Lung (tissue), 12 donors: ENCODE measurements around the gene PLA2G2C. TPM values are rescaled to one million over a fixed set of nuclear protein-coding genes. Genes with fewer than 3 reads are reported as not detected.
A peak's percentile ranks its signal among the peaks of the same experiment; 100 is the strongest.

ENCODE experiments used
- ATAC-seq: fragments of 200-7000 bp; cut with Tn5 transposase; one replicate; pipeline ENCODE4 v1.9.1; 2020; ENCODE audit warnings: moderate number of reproducible peaks; ENCODE audit not compliant: insufficient read depth, low FRiP score
- DNase-seq, 3 donors: peaks; one replicate each; pipeline ENCODE4 v3.0.0-alpha.2; 2013 to 2017
- H3K27ac ChIP-seq, 2 donors: one replicate each; pipeline ENCODE4 v1.5.1; 2013; ENCODE audit warnings: mild to moderate bottlenecking in 2 of 2, moderate library complexity in 2 of 2, control low read depth in 1 of 2, inconsistent platforms in 1 of 2, low read depth in 1 of 2, low read length in 1 of 2
- H3K27me3 ChIP-seq, 3 donors: one replicate each; pipeline ENCODE4 v1.5.1; 2013; ENCODE audit warnings: low read length in 2 of 3; ENCODE audit not compliant: control insufficient read depth in 3 of 3, insufficient read depth in 3 of 3
- H3K36me3 ChIP-seq, 4 donors: one replicate each; pipeline ENCODE4 v1.5.1; 2013; ENCODE audit warnings: low read length in 4 of 4, mild to moderate bottlenecking in 1 of 4, moderate library complexity in 1 of 4; ENCODE audit not compliant: control insufficient read depth in 4 of 4, insufficient read depth in 4 of 4
- H3K4me1 ChIP-seq, 5 donors: one replicate each; pipeline ENCODE4 v1.5.1; 2013; ENCODE audit warnings: low read length in 5 of 5, mild to moderate bottlenecking in 2 of 5, moderate library complexity in 1 of 5; ENCODE audit not compliant: control insufficient read depth in 5 of 5, insufficient read depth in 5 of 5
- H3K4me3 ChIP-seq: one replicate; pipeline ENCODE4 v1.5.1; 2013; ENCODE audit warnings: mild to moderate bottlenecking, control low read depth, moderate library complexity
- H3K9ac ChIP-seq, 2 donors: one replicate each; pipeline ENCODE4 v1.5.1; 2013; ENCODE audit warnings: low read length in 2 of 2, control low read depth in 1 of 2; ENCODE audit not compliant: insufficient read depth in 1 of 2
- H3K9me3 ChIP-seq, 4 donors: one replicate each; pipeline ENCODE4 v1.5.1; 2013; ENCODE audit warnings: low read length in 3 of 4, mild to moderate bottlenecking in 1 of 4, moderate library complexity in 1 of 4; ENCODE audit not compliant: control insufficient read depth in 4 of 4, insufficient read depth in 3 of 4
- CTCF ChIP-seq: IDR thresholded peaks from 2 replicates; pipeline ENCODE4 v1.5.1; 2012; ENCODE audit warnings: mild to moderate bottlenecking; ENCODE audit errors: control extremely low read depth, extremely low read depth
- WGBS, 2 donors: extraction: QIAGEN DNeasy Blood & Tissue Kit; methylation state at CpG; one replicate each; pipeline ENCODE4 v1.1.7; 2013; 5-methylcytosine and 5-hydroxymethylcytosine counted together
- polyA plus RNA-seq, 2 donors: library from polyadenylated mRNA; stranded (reverse); fragments of 200-250 nt; gene quantifications; one replicate each; pipeline ENCODE4 v1.2.1, GENCODE V29; 2013
- total RNA-seq, 2 donors: library from RNA; depleted of rRNA in 1 of 2; stranded (reverse); fragments of >200 nt in 1 of 2; gene quantifications; one replicate each; pipeline ENCODE4 v1.2.1, GENCODE V29; 2014 to 2021
- donor health status: control.
- donor health status: control.
- donor health status: Bipolar disorder and iron deficiency.
- donor health status: healthy.
- donor health status: DM: yes; HTN: yes; CAD: no.

Gene PLA2G2C
- total and polyA plus RNA-seq, 4 donors, result 0.09 TPM; not detected in 3

GRCh38 chr1:20191266-20191825, 5.0 kb upstream of the PLA2G2C start:
- H3K36me3 ChIP-seq, result no peaks in the 10 kb centered on the region
- TF ChIP-seq CTCF, result no peak
- H3K4me1 ChIP-seq, result peaks cover 0 to 18% (median 5%) of the 10 kb centered on the region in 5 donors
- no peaks in the 10 kb centered on the region for H3K27me3 ChIP-seq
- no peak overlapping the region for H3K4me3 ChIP-seq
- no peak overlapping the region for H3K27ac ChIP-seq
- 85 to 86% methylated on average over 12 of the region's 12 CpGs for WGBS, 2 donors
- H3K9ac ChIP-seq, result no peak overlapping the region
- no peaks in the 10 kb centered on the region for H3K9me3 ChIP-seq
- peak in 2 of 3 donors; percentile 45 to 48 for DNase-seq
- no peak for ATAC-seq

GRCh38 chr1:20190256-20191160, 4.2 kb upstream of the PLA2G2C start:
- H3K36me3 ChIP-seq, result no peaks in the 10 kb centered on the region
- H3K9ac ChIP-seq, result no peak overlapping the region
- no peak for TF ChIP-seq CTCF
- ATAC-seq (no peak), DNase-seq (no peak)
- no peaks in the 10 kb centered on the region for H3K27me3 ChIP-seq
- H3K4me1 ChIP-seq, result peaks cover 0 to 24% (median 5%) of the 10 kb centered on the region in 5 donors
- no peak overlapping the region for H3K4me3 ChIP-seq
- 92 to 93% methylated on average over 19 of the region's 19 CpGs for WGBS, 2 donors
- no peaks in the 10 kb centered on the region for H3K9me3 ChIP-seq
- no peak overlapping the region for H3K27ac ChIP-seq

- no peaks in the 10 kb centered on the region for H3K36me3 ChIP-seq
- ATAC-seq (no peak), DNase-seq (no peak)
- peaks cover 0 to 21% (median 5%) of the 10 kb centered on the region in 5 donors for H3K4me1 ChIP-seq
- WGBS, 2 donors, result 94% methylated on average over 4 of the region's 4 CpGs
- H3K4me3 ChIP-seq, result no peak overlapping the region
- no peak overlapping the region for H3K9ac ChIP-seq
- TF ChIP-seq CTCF, result no peak
- no peaks in the 10 kb centered on the region for H3K9me3 ChIP-seq
- H3K27me3 ChIP-seq, result no peaks in the 10 kb centered on the region
- no peak overlapping the region for H3K27ac ChIP-seq
Measured at GRCh38 chr1:20189664-20190063, 3.3 kb upstream of the PLA2G2C start.
